ENCODE data around the gene MYO5A.

DNA sequence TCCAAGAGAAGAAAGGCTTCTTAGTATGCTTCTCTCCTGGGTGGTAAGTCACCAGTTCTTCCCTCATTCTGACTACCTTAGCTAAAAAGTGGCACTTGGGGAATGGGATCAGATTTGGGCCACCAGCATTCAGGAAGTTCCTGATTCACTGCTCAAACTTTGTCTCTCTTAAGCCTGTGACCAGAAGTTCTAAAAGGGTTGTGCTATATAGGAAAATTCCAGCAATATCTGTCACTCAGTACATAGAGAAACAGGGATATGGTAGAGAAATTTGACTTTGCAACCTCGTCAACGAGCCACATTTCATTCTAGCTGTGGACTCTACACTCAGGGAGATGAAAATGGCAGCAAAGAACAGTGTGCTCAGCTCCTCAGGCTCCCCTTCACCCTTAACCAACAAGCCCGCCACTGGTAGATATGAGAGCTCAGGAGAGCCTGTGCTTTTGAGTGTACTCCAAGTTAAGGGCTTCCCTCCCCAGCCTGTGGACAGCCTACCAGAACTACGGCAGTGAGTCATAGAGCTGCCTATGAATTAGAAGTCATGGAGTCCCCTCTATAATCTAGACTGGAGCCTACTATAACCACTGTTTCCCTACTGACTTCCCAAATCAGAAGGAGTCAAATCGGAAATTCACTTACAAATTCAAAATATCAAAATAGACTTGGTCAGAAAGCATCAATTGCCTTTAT is 180.5 kb downstream of the MYO5A start:
- TF ChIP-seq EP300 (IDR thresholded peaks at IDR 0.05) (no peak), CTCF (IDR thresholded peaks at IDR 0.05) (no peak)
